ENCODE measurements around the gene MLPH. TPM values are rescaled to one million over a fixed set of nuclear protein-coding genes. Genes with fewer than 3 reads are reported as not detected.

The MLPH gene
- polyA plus RNA-seq, 3 donors, result not detected

GRCh38 chr2:237458519-237458918 is 28.5 kb upstream of the MLPH start:
- Histone ChIP-seq H3K79me2 (ENCODE audit: insufficient read depth, low read length) (no peaks in the 10 kb centered on the region), H3K9ac (ENCODE audit: insufficient read depth, low read length, poor library complexity, severe bottlenecking) (no peak overlapping the region), H3K4me1 (ENCODE audit: control insufficient read depth in 1 of 2, insufficient read depth in 2 of 2, low read length in 2 of 2) (no peaks in the 10 kb centered on the region), H2AFZ (ENCODE audit: insufficient read depth, low read depth, low read length, poor library complexity, severe bottlenecking) (no peak overlapping the region), H4K20me1 (ENCODE audit: insufficient read depth, low read length) (no peaks in the 10 kb centered on the region), H3K4me2 (replicated peaks; ENCODE audit: extremely low read depth, low read length, poor library complexity, severe bottlenecking) (no peak overlapping the region), H3K27me3 (ENCODE audit: control insufficient read depth in 2 of 2, insufficient read depth in 2 of 2, low read length in 2 of 2) (no peaks in the 10 kb centered on the region), H3K36me3 (replicated peaks in 1 of 2; ENCODE audit: control insufficient read depth in 1 of 2, insufficient read depth in 2 of 2, low read length in 2 of 2) (no peaks in the 10 kb centered on the region), H3K27ac (ENCODE audit: low read depth in 1 of 2, low read length in 2 of 2) (no peak overlapping the region), H3K4me3 (replicated peaks in 1 of 3; ENCODE audit: low read depth in 2 of 3, low read length in 3 of 3) (no peak overlapping the region), H3K9me3 (replicated peaks in 1 of 2; ENCODE audit: control insufficient read depth in 1 of 2, insufficient read depth in 1 of 2, low read length in 2 of 2) (no peaks in the 10 kb centered on the region)
- Mint-ChIP-seq H3K36me3 (no peaks in the 10 kb centered on the region), H3K27ac (no peak overlapping the region), H3K4me1 (no peaks in the 10 kb centered on the region), H3K27me3 (ENCODE audit: low read depth in 3 of 3) (peaks cover 0 to 7% (median 3%) of the 10 kb centered on the region in 3 donors), H3K9me3 (peaks cover 0 to 5% (median 2%) of the 10 kb centered on the region in 7 donors), H3K4me3 (no peak overlapping the region)
- intact Hi-C loops (cut with micrococcal nuclease), result no loop called here
- WGBS (ENCODE audit: insufficient coverage), result 40% methylated on average over 1 of the region's 1 CpG
- no peak for TF ChIP-seq CTCF (IDR thresholded peaks at IDR 0.05)
- no peak for DNase-seq

- no peak overlapping the region for H3K4me2 ChIP-seq (replicated peaks; ENCODE audit: extremely low read depth, low read length, poor library complexity, severe bottlenecking)
- no peaks in the 10 kb centered on the region for H3K36me3 Mint-ChIP-seq
- WGBS (ENCODE audit: insufficient coverage), result 100% methylated on average over 1 of the region's 4 CpGs
Measured at GRCh38 chr2:237459226-237459625, 27.8 kb upstream of the MLPH start.

More at GRCh38 chr2:237459226-237459625, 27.8 kb upstream of the MLPH start:
- Histone ChIP-seq H3K9ac (ENCODE audit: insufficient read depth, low read length, poor library complexity, severe bottlenecking) (no peak overlapping the region), H3K79me2 (ENCODE audit: insufficient read depth, low read length) (no peaks in the 10 kb centered on the region), H3K27ac (ENCODE audit: low read depth in 1 of 2, low read length in 2 of 2) (no peak overlapping the region), H4K20me1 (ENCODE audit: insufficient read depth, low read length) (no peaks in the 10 kb centered on the region), H2AFZ (ENCODE audit: insufficient read depth, low read depth, low read length, poor library complexity, severe bottlenecking) (no peak overlapping the region), H3K4me3 (replicated peaks in 1 of 3; ENCODE audit: low read depth in 2 of 3, low read length in 3 of 3) (no peak overlapping the region), H3K4me1 (ENCODE audit: control insufficient read depth in 1 of 2, insufficient read depth in 2 of 2, low read length in 2 of 2) (no peaks in the 10 kb centered on the region), H3K9me3 (replicated peaks in 1 of 2; ENCODE audit: control insufficient read depth in 1 of 2, insufficient read depth in 1 of 2, low read length in 2 of 2) (no peaks in the 10 kb centered on the region), H3K36me3 (replicated peaks in 1 of 2; ENCODE audit: control insufficient read depth in 1 of 2, insufficient read depth in 2 of 2, low read length in 2 of 2) (no peaks in the 10 kb centered on the region), H3K27me3 (ENCODE audit: control insufficient read depth in 2 of 2, insufficient read depth in 2 of 2, low read length in 2 of 2) (no peaks in the 10 kb centered on the region)
- Mint-ChIP-seq H3K9me3 (peaks cover 0 to 5% (median 2%) of the 10 kb centered on the region in 7 donors), H3K27ac (no peak overlapping the region), H3K4me3 (no peak overlapping the region), H3K27me3 (ENCODE audit: low read depth in 3 of 3) (peaks cover 0 to 7% (median 3%) of the 10 kb centered on the region in 3 donors), H3K4me1 (no peaks in the 10 kb centered on the region)
- no peak for DNase-seq
- intact Hi-C loops (cut with micrococcal nuclease), result no loop called here
- TF ChIP-seq CTCF (IDR thresholded peaks at IDR 0.05), result no peak

Measured in CD14-positive monocyte (primary cell).